IMR-90 (cell line): ENCODE results near the gene HGF.

Experiments
- MAZ ChIP-seq: IDR thresholded peaks from 2 replicates; pipeline ENCODE4 v1.6.1; 2012; ENCODE audit warnings: low read depth, mild to moderate bottlenecking, low read length, improper control_type of control experiment, moderate library complexity, borderline replicate concordance
- POLR2A ChIP-seq: IDR thresholded peaks from 2 replicates; pipeline ENCODE4 v1.6.1; 2012; ENCODE audit warnings: mild to moderate bottlenecking, low read depth, low read length
- RCOR1 ChIP-seq: IDR thresholded peaks from 2 replicates; pipeline ENCODE4 v1.6.1; 2012; ENCODE audit warnings: mild to moderate bottlenecking, low read length, improper control_type of control experiment; ENCODE audit not compliant: insufficient replicate concordance
- RFX5 ChIP-seq: IDR thresholded peaks from 2 replicates; pipeline ENCODE4 v1.8.0; 2012; ENCODE audit warnings: low read depth, mild to moderate bottlenecking, low read length, moderate library complexity
- SMC3 ChIP-seq: fragments of 150-350 bp; IDR thresholded peaks from 2 replicates; pipeline ENCODE4 v1.6.1; 2016; ENCODE audit warnings: low read depth, mild to moderate bottlenecking, antibody characterized with exemption, low read length, moderate library complexity
- TF ChIP-seq, protein P1 (sequence below): conservative IDR thresholded peaks from 2 replicates; pipeline ENCODE4 v1.5.1; 2012; ENCODE audit warnings: mild to moderate bottlenecking, low read depth, low read length, improper control_type of control experiment

DNA sequence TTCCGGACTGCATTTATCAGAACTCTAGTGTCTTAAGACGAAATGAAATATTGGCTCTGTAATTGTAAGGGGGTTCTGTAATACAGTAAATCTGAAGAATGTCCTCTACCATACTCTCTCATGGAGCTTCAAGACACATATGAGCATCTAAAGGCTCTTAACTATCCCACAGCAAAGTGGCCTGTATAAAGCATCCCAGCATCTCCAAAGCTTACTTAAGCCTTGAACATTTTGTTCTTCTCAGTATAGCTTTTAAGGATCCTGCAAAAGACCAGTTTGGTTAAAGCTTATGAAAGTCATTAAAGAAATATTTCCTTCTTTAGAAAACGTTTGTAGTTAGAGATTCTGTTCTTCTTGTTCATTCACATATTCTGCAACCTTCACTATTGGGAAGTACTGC, 75.1 kb downstream of the HGF start:
- TF ChIP-seq, protein P1, sequence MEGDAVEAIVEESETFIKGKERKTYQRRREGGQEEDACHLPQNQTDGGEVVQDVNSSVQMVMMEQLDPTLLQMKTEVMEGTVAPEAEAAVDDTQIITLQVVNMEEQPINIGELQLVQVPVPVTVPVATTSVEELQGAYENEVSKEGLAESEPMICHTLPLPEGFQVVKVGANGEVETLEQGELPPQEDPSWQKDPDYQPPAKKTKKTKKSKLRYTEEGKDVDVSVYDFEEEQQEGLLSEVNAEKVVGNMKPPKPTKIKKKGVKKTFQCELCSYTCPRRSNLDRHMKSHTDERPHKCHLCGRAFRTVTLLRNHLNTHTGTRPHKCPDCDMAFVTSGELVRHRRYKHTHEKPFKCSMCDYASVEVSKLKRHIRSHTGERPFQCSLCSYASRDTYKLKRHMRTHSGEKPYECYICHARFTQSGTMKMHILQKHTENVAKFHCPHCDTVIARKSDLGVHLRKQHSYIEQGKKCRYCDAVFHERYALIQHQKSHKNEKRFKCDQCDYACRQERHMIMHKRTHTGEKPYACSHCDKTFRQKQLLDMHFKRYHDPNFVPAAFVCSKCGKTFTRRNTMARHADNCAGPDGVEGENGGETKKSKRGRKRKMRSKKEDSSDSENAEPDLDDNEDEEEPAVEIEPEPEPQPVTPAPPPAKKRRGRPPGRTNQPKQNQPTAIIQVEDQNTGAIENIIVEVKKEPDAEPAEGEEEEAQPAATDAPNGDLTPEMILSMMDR, result no peak
- TF ChIP-seq POLR2A (no peak), SMC3 (no peak), RFX5 (no peak), RCOR1 (no peak), MAZ (no peak)
